Liver (tissue), 9 donors: ENCODE data around the gene RABAC1. TPM values are rescaled to one million over a fixed set of nuclear protein-coding genes. Genes with fewer than 3 reads are reported as not detected.

ENCODE experiments used
- DNase-seq: peaks from one replicate; pipeline ENCODE4 v3.0.0-alpha.2; 2017; ENCODE audit warnings: low spot score
- H3K27ac ChIP-seq, 2 donors: one replicate each; pipeline ENCODE4 v1.7.0; 2013; ENCODE audit warnings: inconsistent platforms in 2 of 2, low read length in 2 of 2, control low read depth in 1 of 2, low read depth in 1 of 2, mild to moderate bottlenecking in 1 of 2
- H3K27me3 ChIP-seq, 4 donors: one replicate each; pipeline versions ENCODE4 v1.6.1 to v1.7.0; 2013; ENCODE audit warnings: low read length in 3 of 4, inconsistent platforms in 1 of 4, mild to moderate bottlenecking in 1 of 4, moderate library complexity in 1 of 4; ENCODE audit not compliant: control insufficient read depth in 4 of 4, insufficient read depth in 4 of 4
- H3K36me3 ChIP-seq, 4 donors: one replicate each; pipeline versions ENCODE4 v1.6.1 to v1.7.0; 2013; ENCODE audit warnings: low read length in 3 of 4, mild to moderate bottlenecking in 3 of 4, low read depth in 1 of 4, moderate library complexity in 1 of 4; ENCODE audit not compliant: control insufficient read depth in 4 of 4, insufficient read depth in 3 of 4
- H3K4me1 ChIP-seq, 4 donors: one replicate each; pipeline versions ENCODE4 v1.6.1 to v1.7.0; 2013; ENCODE audit warnings: low read length in 3 of 4, mild to moderate bottlenecking in 3 of 4, moderate library complexity in 1 of 4; ENCODE audit not compliant: control insufficient read depth in 4 of 4, insufficient read depth in 4 of 4
- H3K4me3 ChIP-seq, 3 donors: one replicate each; pipeline versions ENCODE4 v1.6.1 to v1.7.0; 2013; ENCODE audit warnings: low read length in 3 of 3, control low read depth in 1 of 3, low read depth in 1 of 3, mild to moderate bottlenecking in 1 of 3
- H3K9ac ChIP-seq, 2 donors: one replicate each; pipeline ENCODE4 v1.7.0; 2013; ENCODE audit warnings: low read length in 2 of 2, mild to moderate bottlenecking in 2 of 2, moderate library complexity in 2 of 2, control low read depth in 1 of 2, low read depth in 1 of 2
- H3K9me3 ChIP-seq, 4 donors: one replicate each; pipeline versions ENCODE4 v1.6.1 to v1.7.0; 2013; ENCODE audit warnings: low read length in 3 of 4; ENCODE audit not compliant: control insufficient read depth in 4 of 4
- EGR1 ChIP-seq, 2 donors: IDR thresholded peaks; 2 replicates each; pipeline ENCODE4 v1.6.1; 2016 to 2018; ENCODE audit warnings: antibody characterized with exemption in 2 of 2, low read depth in 2 of 2
- FOXA1 ChIP-seq: IDR thresholded peaks from 2 replicates; pipeline ENCODE4 v1.6.1; 2016; ENCODE audit warnings: antibody characterized with exemption
- FOXA2 ChIP-seq: IDR thresholded peaks from 2 replicates; pipeline ENCODE4 v1.6.1; 2016; ENCODE audit warnings: antibody characterized with exemption
- GABPA ChIP-seq, 2 donors: IDR thresholded peaks in 1 of 2; conservative IDR thresholded peaks in 1 of 2; 2 replicates each; pipeline ENCODE4 v1.6.1; 2016; ENCODE audit warnings: antibody characterized with exemption in 2 of 2, mild to moderate bottlenecking in 1 of 2, moderate library complexity in 1 of 2
- HNF4A ChIP-seq, 2 donors: conservative IDR thresholded peaks; 2 replicates each; pipeline ENCODE4 v1.6.1; 2016; ENCODE audit warnings: antibody characterized with exemption in 2 of 2, mild to moderate bottlenecking in 2 of 2
- HNF4G ChIP-seq: IDR thresholded peaks from 2 replicates; pipeline ENCODE4 v1.6.1; 2016; ENCODE audit warnings: antibody characterized with exemption
- JUND ChIP-seq, 2 donors: IDR thresholded peaks; 2 replicates each; pipeline ENCODE4 v1.6.1; 2016; ENCODE audit warnings: antibody characterized with exemption in 2 of 2
- NR2F2 ChIP-seq: IDR thresholded peaks from 2 replicates; pipeline ENCODE4 v1.6.1; 2016; ENCODE audit warnings: antibody characterized with exemption
- RAD21 ChIP-seq, 2 donors: IDR thresholded peaks; 2 replicates each; pipeline ENCODE4 v1.6.1; 2016; ENCODE audit warnings: antibody characterized with exemption in 2 of 2, mild to moderate bottlenecking in 2 of 2
- RXRA ChIP-seq, 2 donors: IDR thresholded peaks; 2 replicates each; pipeline ENCODE4 v1.6.1; 2017 to 2018; ENCODE audit warnings: antibody characterized with exemption in 2 of 2, mild to moderate bottlenecking in 1 of 2
- SP1 ChIP-seq: IDR thresholded peaks from 2 replicates; pipeline ENCODE4 v1.6.1; 2018; ENCODE audit warnings: antibody characterized with exemption, mild to moderate bottlenecking
- TAF1 ChIP-seq: conservative IDR thresholded peaks from 2 replicates; pipeline ENCODE4 v1.6.1; 2016; ENCODE audit warnings: antibody characterized with exemption, mild to moderate bottlenecking
- YY1 ChIP-seq: IDR thresholded peaks from 2 replicates; pipeline ENCODE4 v1.6.1; 2016; ENCODE audit warnings: antibody characterized with exemption, mild to moderate bottlenecking
- WGBS: extraction: QIAGEN DNeasy Blood & Tissue Kit; methylation state at CpG from one replicate; pipeline ENCODE4 v1.1.7; 2013; 5-methylcytosine and 5-hydroxymethylcytosine counted together
- polyA plus RNA-seq, 2 donors: library from polyadenylated mRNA; stranded (reverse) in 1 of 2; unstranded in 1 of 2; fragments of 200-250 nt in 1 of 2; fragments of >200 nt in 1 of 2; fragmentation: Nextera tagmentation in 1 of 2; extraction: Ambion mirVana in 1 of 2; gene quantifications; one replicate each; pipeline versions ENCODE4 v1.2.1 to v1.2.3, GENCODE V29; 2013 to 2015
- total RNA-seq, 2 donors: library from RNA; depleted of rRNA; stranded (reverse); fragments of >200 nt; gene quantifications; one replicate each; pipeline ENCODE4 v1.2.3, GENCODE V29; 2014
- TF ChIP-seq, protein P1 (sequence below): IDR thresholded peaks from 2 replicates; pipeline ENCODE4 v1.6.1; 2016; ENCODE audit warnings: antibody characterized with exemption
- TF ChIP-seq, protein P2 (sequence below): IDR thresholded peaks from 2 replicates; pipeline ENCODE4 v1.6.1; 2016; ENCODE audit warnings: antibody characterized with exemption, mild to moderate bottlenecking
- TF ChIP-seq, protein P3 (sequence below): IDR thresholded peaks from 2 replicates; pipeline ENCODE4 v1.6.1; 2016; ENCODE audit warnings: antibody characterized with exemption
- TF ChIP-seq, protein P4 (sequence below): IDR thresholded peaks from 2 replicates; pipeline ENCODE4 v1.6.1; 2016; ENCODE audit warnings: antibody characterized with exemption
- TF ChIP-seq, protein P5 (sequence below): fragments of 150-350 bp; IDR thresholded peaks from 2 replicates; pipeline ENCODE4 v1.5.1; 2017; ENCODE audit warnings: improper control_type of control experiment, low read depth, low read length; ENCODE audit not compliant: missing input control
- donor health status: healthy.
- donor health status: healthy.
- donor health status: healthy.
- donor health status: healthy.
- donor health status: healthy.

RABAC1 gene
- total and polyA plus RNA-seq, 4 donors = 43.2 to 161 (median 99.3) TPM

DNA sequence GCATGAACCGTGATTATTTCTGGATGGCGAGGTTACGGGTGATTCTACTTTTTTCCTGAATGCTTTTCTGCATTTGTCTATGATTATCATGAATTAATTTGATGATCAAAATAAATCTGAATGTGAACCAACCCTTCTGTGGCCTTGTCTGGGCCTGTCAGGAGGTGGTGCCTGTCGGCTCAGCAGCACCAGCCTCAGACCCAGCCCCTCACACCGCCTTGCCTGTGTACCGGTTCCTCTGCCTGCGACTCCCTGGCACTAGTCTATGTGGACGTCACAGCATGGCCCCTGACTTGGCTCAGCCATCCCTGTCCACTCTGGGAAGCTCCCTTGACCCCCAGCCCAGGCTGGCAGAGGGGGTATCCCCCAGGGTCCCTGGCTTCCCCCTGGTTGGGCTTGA is 15.5 kb upstream of the RABAC1 start:
- no peak for TF ChIP-seq FOXA1
- H3K4me3 ChIP-seq = no peak overlapping the region
- no peak for DNase-seq
- no peaks in the 10 kb centered on the region for H3K4me1 ChIP-seq
- no peak overlapping the region for H3K27ac ChIP-seq
- no peaks in the 10 kb centered on the region for H3K36me3 ChIP-seq
- WGBS = 77% methylated on average over 8 of the region's 8 CpGs
- no peaks in the 10 kb centered on the region for H3K27me3 ChIP-seq
- no peaks in the 10 kb centered on the region for H3K9me3 ChIP-seq
- no peak overlapping the region for H3K9ac ChIP-seq

DNA sequence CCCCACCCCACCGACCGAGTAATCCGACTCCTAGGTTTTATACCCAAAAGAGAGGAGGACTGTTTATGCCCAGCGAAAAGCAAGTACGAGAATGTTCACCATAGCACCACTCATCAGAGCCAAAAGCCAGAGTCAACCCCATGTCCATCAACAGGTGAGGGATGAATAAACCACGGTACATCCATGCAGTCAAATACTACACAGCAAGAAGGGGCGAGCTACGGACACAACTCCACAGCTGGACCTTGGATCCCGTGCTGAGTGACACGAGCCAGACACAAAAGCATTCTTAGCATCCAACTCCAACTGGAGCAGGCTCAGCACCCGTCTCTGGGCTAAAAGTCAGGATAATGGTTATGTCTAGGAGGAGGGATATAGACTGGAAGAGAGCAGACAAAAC is 12.2 kb upstream of the RABAC1 start:
- H3K4me3 ChIP-seq = no peak overlapping the region
- no peak overlapping the region for H3K9ac ChIP-seq
- no peaks in the 10 kb centered on the region for H3K4me1 ChIP-seq
- DNase-seq = no peak
- no peaks in the 10 kb centered on the region for H3K9me3 ChIP-seq
- 77% methylated on average over 11 of the region's 11 CpGs for WGBS
- no peak overlapping the region for H3K27ac ChIP-seq
- H3K36me3 ChIP-seq = no peaks in the 10 kb centered on the region
- TF ChIP-seq YY1 (no peak), GABPA (IDR thresholded peaks at IDR 0.05 in 1 of 2, conservative IDR thresholded peaks at IDR 0.05 in 1 of 2) (no peak), RXRA (IDR thresholded peaks at IDR 0.05) (no peak), HNF4G (no peak), FOXA1 (no peak), HNF4A (conservative IDR thresholded peaks at IDR 0.05) (no peak), TAF1 (no peak), NR2F2 (no peak)
- TF ChIP-seq, protein P1, sequence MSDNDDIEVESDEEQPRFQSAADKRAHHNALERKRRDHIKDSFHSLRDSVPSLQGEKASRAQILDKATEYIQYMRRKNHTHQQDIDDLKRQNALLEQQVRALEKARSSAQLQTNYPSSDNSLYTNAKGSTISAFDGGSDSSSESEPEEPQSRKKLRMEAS = no peak
- peaks cover 0 to 3% (median 0%) of the 10 kb centered on the region in 4 donors for H3K27me3 ChIP-seq

DNA sequence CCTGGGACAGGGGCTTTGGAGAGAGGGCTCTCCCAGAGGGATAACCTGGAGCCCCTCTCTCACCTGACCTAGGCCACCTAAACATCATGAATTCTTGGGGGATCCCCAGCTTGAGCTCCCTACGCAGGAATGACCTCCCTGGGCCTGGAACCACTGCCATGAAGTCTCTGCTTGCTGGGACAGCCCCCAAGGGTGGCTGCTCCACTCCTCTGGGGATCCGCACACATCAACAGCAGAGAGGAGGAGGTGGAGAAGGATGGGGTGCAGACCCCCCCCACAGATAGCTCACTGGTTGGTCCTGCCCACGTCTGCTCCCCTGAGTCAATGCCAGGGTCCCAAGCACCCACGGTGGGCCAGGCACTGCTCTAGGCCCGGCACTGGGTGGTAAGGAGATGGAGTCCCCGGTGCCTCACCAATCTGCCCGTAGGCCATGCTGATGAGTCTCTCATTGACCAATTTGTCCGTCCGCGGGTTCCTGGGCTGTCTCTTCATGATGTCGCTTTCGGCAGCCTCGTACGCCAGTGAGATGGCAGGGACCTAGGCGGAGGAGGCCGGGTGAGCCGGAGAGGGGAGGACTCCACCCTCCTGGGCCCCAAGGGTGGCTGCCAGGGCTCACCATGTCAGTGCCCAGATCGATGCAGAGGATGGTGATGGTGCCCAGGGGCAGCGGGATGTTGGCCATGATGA is 10.8 kb upstream of the RABAC1 start:
- Histone ChIP-seq H3K4me3 (no peak overlapping the region), H3K9ac (no peak overlapping the region), H3K9me3 (no peaks in the 10 kb centered on the region), H3K36me3 (no peaks in the 10 kb centered on the region), H3K4me1 (no peaks in the 10 kb centered on the region), H3K27me3 (peaks cover 0 to 3% (median 0%) of the 10 kb centered on the region in 4 donors), H3K27ac (no peak overlapping the region)
- 88% methylated on average over 19 of the region's 19 CpGs for WGBS
- DNase-seq = no peak
- TF ChIP-seq RAD21 (IDR thresholded peaks at IDR 0.05) = no peak
- no peak for TF ChIP-seq EGR1 (IDR thresholded peaks at IDR 0.05; ENCODE audit: low read depth in 2 of 2)
- no peak for TF ChIP-seq HNF4G
- no peak for TF ChIP-seq HNF4A (conservative IDR thresholded peaks at IDR 0.05)
- no peak for TF ChIP-seq FOXA1
- no peak for TF ChIP-seq FOXA2
- no peak for TF ChIP-seq YY1
- TF ChIP-seq, protein P1 = no peak
- TF ChIP-seq GABPA (IDR thresholded peaks at IDR 0.05 in 1 of 2, conservative IDR thresholded peaks at IDR 0.05 in 1 of 2) = no peak
- TF ChIP-seq, protein P2, sequence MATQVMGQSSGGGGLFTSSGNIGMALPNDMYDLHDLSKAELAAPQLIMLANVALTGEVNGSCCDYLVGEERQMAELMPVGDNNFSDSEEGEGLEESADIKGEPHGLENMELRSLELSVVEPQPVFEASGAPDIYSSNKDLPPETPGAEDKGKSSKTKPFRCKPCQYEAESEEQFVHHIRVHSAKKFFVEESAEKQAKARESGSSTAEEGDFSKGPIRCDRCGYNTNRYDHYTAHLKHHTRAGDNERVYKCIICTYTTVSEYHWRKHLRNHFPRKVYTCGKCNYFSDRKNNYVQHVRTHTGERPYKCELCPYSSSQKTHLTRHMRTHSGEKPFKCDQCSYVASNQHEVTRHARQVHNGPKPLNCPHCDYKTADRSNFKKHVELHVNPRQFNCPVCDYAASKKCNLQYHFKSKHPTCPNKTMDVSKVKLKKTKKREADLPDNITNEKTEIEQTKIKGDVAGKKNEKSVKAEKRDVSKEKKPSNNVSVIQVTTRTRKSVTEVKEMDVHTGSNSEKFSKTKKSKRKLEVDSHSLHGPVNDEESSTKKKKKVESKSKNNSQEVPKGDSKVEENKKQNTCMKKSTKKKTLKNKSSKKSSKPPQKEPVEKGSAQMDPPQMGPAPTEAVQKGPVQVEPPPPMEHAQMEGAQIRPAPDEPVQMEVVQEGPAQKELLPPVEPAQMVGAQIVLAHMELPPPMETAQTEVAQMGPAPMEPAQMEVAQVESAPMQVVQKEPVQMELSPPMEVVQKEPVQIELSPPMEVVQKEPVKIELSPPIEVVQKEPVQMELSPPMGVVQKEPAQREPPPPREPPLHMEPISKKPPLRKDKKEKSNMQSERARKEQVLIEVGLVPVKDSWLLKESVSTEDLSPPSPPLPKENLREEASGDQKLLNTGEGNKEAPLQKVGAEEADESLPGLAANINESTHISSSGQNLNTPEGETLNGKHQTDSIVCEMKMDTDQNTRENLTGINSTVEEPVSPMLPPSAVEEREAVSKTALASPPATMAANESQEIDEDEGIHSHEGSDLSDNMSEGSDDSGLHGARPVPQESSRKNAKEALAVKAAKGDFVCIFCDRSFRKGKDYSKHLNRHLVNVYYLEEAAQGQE = no peak
- no peak for TF ChIP-seq JUND (IDR thresholded peaks at IDR 0.05)
- TF ChIP-seq, protein P3, sequence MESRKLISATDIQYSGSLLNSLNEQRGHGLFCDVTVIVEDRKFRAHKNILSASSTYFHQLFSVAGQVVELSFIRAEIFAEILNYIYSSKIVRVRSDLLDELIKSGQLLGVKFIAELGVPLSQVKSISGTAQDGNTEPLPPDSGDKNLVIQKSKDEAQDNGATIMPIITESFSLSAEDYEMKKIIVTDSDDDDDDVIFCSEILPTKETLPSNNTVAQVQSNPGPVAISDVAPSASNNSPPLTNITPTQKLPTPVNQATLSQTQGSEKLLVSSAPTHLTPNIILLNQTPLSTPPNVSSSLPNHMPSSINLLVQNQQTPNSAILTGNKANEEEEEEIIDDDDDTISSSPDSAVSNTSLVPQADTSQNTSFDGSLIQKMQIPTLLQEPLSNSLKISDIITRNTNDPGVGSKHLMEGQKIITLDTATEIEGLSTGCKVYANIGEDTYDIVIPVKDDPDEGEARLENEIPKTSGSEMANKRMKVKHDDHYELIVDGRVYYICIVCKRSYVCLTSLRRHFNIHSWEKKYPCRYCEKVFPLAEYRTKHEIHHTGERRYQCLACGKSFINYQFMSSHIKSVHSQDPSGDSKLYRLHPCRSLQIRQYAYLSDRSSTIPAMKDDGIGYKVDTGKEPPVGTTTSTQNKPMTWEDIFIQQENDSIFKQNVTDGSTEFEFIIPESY = no peak
- no peak for TF ChIP-seq SP1
- TF ChIP-seq RXRA (IDR thresholded peaks at IDR 0.05) = no peak
- TF ChIP-seq TAF1 = no peak
- TF ChIP-seq, protein P4, sequence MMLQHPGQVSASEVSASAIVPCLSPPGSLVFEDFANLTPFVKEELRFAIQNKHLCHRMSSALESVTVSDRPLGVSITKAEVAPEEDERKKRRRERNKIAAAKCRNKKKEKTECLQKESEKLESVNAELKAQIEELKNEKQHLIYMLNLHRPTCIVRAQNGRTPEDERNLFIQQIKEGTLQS = no peak
- TF ChIP-seq, protein P5, sequence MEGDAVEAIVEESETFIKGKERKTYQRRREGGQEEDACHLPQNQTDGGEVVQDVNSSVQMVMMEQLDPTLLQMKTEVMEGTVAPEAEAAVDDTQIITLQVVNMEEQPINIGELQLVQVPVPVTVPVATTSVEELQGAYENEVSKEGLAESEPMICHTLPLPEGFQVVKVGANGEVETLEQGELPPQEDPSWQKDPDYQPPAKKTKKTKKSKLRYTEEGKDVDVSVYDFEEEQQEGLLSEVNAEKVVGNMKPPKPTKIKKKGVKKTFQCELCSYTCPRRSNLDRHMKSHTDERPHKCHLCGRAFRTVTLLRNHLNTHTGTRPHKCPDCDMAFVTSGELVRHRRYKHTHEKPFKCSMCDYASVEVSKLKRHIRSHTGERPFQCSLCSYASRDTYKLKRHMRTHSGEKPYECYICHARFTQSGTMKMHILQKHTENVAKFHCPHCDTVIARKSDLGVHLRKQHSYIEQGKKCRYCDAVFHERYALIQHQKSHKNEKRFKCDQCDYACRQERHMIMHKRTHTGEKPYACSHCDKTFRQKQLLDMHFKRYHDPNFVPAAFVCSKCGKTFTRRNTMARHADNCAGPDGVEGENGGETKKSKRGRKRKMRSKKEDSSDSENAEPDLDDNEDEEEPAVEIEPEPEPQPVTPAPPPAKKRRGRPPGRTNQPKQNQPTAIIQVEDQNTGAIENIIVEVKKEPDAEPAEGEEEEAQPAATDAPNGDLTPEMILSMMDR = no peak
